ENCODE data around the gene TRMT2A. TPM values are rescaled to one million over a fixed set of nuclear protein-coding genes. Genes with fewer than 3 reads are reported as not detected.

Gene TRMT2A
- total RNA-seq, 1 donor from 2014 or later = 21.3 TPM

DNA sequence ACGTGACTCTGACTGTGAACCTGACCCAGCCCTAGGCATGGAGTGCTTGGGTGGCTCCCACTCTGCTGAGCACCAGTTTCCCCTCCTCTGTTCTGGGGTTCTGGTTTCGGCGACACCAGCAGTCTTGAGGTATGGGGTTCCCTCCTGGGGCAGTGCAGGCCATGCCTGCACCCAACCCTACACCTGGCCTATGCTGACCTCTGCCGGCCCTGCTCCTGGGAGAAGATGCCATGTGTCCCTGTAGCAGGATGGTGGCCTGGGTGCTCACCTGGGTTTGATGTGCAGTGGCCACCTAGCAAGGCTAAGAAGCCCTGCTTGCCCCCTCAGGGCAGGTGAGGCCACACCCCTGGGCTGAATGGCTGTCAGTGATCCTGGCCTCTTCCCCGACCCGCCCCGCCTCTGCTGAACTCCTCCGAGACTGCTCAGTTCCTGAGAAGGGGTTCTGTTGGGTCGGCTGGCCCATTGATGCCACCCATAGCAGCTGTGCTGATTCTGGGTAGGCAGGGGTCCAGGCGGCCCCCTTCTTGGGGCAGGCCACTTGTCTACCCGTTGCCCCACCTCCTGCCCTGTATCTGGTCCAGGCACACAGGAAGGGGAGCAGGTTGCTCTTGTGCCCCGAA lies 17.0 kb upstream of the TRMT2A start:
- DNase-seq (ENCODE audit: low read depth) = no peak
- no peak overlapping the region for H3K4me3 ChIP-seq (ENCODE audit: low read depth, low read length)
- TF ChIP-seq, protein P1, sequence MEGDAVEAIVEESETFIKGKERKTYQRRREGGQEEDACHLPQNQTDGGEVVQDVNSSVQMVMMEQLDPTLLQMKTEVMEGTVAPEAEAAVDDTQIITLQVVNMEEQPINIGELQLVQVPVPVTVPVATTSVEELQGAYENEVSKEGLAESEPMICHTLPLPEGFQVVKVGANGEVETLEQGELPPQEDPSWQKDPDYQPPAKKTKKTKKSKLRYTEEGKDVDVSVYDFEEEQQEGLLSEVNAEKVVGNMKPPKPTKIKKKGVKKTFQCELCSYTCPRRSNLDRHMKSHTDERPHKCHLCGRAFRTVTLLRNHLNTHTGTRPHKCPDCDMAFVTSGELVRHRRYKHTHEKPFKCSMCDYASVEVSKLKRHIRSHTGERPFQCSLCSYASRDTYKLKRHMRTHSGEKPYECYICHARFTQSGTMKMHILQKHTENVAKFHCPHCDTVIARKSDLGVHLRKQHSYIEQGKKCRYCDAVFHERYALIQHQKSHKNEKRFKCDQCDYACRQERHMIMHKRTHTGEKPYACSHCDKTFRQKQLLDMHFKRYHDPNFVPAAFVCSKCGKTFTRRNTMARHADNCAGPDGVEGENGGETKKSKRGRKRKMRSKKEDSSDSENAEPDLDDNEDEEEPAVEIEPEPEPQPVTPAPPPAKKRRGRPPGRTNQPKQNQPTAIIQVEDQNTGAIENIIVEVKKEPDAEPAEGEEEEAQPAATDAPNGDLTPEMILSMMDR (conservative IDR thresholded peaks at IDR 0.05; ENCODE audit: low read depth, low read length) = no peak

GRCh38 chr22:20132686-20133246 lies 15.7 kb upstream of the TRMT2A start:
- TF ChIP-seq, protein P1 (conservative IDR thresholded peaks at IDR 0.05; ENCODE audit: low read depth, low read length) = no peak
- H3K4me3 ChIP-seq (ENCODE audit: low read depth, low read length) = peak overlapping the region; percentile 81
- DNase-seq (ENCODE audit: low read depth) = no peak

DNA sequence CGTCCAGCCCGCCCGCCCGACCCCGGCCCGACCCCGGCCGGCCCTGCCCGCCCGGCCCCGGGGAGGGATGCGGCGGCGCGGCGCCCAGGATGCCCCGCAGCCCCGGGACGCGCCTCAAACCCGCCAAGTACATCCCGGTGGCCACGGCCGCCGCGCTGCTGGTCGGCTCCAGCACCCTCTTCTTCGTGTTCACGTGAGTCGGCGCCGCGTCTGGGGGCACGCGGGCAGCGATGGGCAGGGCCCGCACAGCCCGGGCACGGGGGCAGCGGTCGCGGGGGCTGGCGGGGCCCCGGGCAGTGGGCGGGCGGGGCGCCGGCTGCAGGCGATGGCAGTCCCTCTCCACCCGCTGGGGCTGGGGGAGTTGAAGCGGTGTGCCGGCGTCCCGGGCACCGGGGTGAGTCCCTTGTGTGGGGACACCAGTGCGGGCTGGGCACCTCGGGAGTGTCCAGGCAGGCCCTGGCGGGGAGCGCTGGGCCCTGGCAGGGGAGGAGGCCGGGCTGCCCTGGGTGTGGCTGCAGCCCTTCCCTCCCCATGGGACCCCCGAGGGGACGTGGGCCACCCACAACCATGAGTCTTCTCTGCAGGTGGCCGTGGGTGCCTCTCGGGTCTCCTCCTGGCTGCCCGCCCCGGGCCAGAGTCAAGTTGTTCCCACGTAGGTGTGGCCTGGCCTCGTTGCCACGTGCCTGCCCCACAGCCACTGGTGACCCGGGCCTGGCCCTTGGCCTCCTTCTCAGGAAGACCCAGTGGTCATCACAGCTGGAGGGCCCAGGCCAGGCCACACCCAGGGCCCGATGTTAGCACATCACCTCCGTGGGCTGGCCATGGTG lies 15.0 kb upstream of the TRMT2A start:
- peak overlapping the region; percentile 81 for H3K4me3 ChIP-seq (ENCODE audit: low read depth, low read length)
- no peak for DNase-seq (ENCODE audit: low read depth)
- TF ChIP-seq, protein P1 (conservative IDR thresholded peaks at IDR 0.05; ENCODE audit: low read depth, low read length) = no peak

GRCh38 chr22:20131597-20131858 lies 14.5 kb upstream of the TRMT2A start, which contains the start of gene ZDHHC8:
Gene ZDHHC8 (plus strand): TSS chr22:20131804. CDS start chr22:20131948, 144 bp downstream.
- TF ChIP-seq, protein P1 (conservative IDR thresholded peaks at IDR 0.05; ENCODE audit: low read depth, low read length) = no peak
- no peak for DNase-seq (ENCODE audit: low read depth)
- H3K4me3 ChIP-seq (ENCODE audit: low read depth, low read length) = peak within 1 kb of the TSS; percentile 85

GRCh38 chr22:20130731-20131596 lies 13.9 kb upstream of the TRMT2A start:
- TF ChIP-seq, protein P1 (conservative IDR thresholded peaks at IDR 0.05; ENCODE audit: low read depth, low read length) = no peak
- no peak for DNase-seq (ENCODE audit: low read depth)
- H3K4me3 ChIP-seq (ENCODE audit: low read depth, low read length) = peak overlapping the region; percentile 85

DNA sequence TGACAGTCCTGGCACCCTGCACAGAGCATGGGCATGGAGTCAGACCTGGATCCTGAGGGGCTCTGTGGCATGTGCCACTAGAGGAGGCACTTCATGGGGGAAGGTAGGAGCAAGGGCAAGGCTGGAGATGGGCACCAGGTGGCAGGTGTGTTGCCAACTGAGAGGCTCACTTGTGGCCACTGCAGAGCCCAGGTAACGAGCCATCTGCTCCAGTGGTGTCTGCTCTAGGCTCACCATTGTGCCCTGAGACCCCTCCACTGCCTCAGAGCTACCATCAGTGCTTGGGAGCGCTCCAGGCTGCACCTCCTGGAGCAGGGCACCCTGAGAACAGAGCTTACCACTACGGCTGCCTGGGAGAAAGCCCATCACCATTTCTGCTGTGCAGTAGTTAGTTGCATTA lies 13.3 kb upstream of the TRMT2A start:
- no peak for DNase-seq (ENCODE audit: low read depth)
- no peak overlapping the region for H3K4me3 ChIP-seq (ENCODE audit: low read depth, low read length)
- TF ChIP-seq, protein P1 (conservative IDR thresholded peaks at IDR 0.05; ENCODE audit: low read depth, low read length) = no peak

Data from epithelial cell of proximal tubule (primary cell).